Suprapubic skin (tissue), 3 donors: ENCODE results near the gene AGR2.

Experiments used
- EP300 ChIP-seq: sonication (generic); formaldehyde crosslinking; IDR thresholded peaks from one replicate; pipeline ENCODE4 v1.6.1; 2017; ENCODE audit warnings: antibody characterized with exemption
- POLR2A ChIP-seq, 2 donors: fragments of 450-650 bp; IDR thresholded peaks; one replicate each; pipeline ENCODE4 v1.6.1; 2017; ENCODE audit warnings: antibody characterized with exemption in 2 of 2, mild to moderate bottlenecking in 2 of 2, moderate library complexity in 2 of 2
- TF ChIP-seq, protein P1 (sequence below), 2 donors: fragments of 200-600 bp in 1 of 2; fragments of 450-650 bp in 1 of 2; sonication (generic) in 1 of 2; IDR thresholded peaks; one replicate each; pipeline ENCODE4 v1.5.1; 2016 to 2019; ENCODE audit warnings: antibody characterized with exemption in 2 of 2, mild to moderate bottlenecking in 1 of 2, moderate library complexity in 1 of 2

DNA sequence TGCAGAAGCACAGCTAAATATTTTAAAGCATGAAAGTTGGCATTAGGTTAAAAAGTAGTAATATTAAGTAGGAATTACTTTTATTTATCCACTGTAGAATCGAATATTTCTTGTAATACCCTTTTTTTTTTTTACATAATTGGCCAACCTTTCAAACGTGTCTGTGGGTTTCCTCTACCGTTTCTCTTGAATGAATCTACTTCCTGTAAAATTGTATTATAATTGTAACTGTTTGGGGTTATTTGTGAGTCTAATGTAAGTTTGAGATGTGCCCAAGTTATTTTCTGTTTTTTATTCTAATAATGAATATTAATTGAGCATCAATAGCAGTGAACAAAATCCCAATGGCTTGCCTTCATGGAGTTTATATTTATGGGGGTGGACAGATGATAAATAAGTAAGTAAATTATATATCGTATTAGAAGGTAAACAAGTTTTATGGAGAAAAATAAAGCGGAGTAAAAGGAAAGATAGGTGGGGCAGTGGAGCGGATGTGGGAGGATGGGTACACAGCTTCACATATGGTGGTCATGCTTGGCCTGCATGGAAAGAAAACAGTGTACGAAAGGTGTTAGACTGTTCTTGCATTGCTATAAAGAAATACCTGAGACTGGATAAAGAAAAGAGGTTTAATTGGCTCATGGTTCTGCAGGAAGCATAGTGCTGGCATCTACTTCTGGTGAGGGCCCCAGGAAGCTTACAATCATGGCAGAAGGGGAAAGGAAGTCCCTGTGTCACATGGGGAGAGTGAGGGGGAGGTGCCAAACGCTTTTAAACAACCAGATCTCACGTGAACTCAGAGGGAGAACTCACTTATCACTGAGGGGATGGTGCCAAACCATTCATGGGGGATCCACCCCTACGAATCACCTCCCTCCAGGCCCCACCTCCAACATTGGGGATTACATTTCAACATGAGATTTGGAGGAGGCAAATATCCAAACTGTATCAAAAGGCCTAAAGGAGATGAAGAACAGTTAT is 45.9 kb downstream of the AGR2 start:
- TF ChIP-seq POLR2A (IDR thresholded peaks at IDR 0.05) (no peak), EP300 (no peak)
- TF ChIP-seq, protein P1, sequence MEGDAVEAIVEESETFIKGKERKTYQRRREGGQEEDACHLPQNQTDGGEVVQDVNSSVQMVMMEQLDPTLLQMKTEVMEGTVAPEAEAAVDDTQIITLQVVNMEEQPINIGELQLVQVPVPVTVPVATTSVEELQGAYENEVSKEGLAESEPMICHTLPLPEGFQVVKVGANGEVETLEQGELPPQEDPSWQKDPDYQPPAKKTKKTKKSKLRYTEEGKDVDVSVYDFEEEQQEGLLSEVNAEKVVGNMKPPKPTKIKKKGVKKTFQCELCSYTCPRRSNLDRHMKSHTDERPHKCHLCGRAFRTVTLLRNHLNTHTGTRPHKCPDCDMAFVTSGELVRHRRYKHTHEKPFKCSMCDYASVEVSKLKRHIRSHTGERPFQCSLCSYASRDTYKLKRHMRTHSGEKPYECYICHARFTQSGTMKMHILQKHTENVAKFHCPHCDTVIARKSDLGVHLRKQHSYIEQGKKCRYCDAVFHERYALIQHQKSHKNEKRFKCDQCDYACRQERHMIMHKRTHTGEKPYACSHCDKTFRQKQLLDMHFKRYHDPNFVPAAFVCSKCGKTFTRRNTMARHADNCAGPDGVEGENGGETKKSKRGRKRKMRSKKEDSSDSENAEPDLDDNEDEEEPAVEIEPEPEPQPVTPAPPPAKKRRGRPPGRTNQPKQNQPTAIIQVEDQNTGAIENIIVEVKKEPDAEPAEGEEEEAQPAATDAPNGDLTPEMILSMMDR (IDR thresholded peaks at IDR 0.05) = no peak
